ENCODE results near the gene SEC16B.

Gene SEC16B

GRCh38 chr1:177913762-177914540, 55.9 kb downstream of the SEC16B start:
- no peak for DNase-seq (ENCODE audit: low read depth in 2 of 2)

GRCh38 chr1:177912991-177913390, 56.9 kb downstream of the SEC16B start:
- DNase-seq (ENCODE audit: low read depth in 2 of 2) = no peak

- DNase-seq (ENCODE audit: low read depth in 2 of 2) = no peak
These were observed 60.4 kb downstream of the SEC16B start for GRCh38 chr1:177909416-177909815.

- DNase-seq (ENCODE audit: low read depth in 2 of 2) = no peak
These were observed 62.9 kb downstream of the SEC16B start for GRCh38 chr1:177907000-177907399.

DNA sequence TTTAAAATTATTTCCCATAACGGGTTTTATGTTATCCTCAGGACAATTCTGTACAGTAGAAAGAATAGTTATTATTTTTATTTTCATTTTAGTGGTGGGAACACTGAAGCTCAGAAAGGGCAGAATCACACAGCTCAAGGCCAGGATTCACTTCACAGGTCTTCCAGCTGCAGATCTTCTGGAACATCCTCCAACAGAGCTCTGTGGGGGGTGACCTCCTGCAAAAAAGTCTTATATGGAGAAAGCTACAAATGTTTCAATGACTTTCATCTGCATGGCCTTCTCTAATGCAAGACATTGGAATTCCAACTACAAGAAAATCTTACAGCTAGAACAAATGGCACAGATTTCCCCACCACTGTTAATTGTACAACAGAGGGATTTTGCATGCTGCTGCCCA, 64.2 kb downstream of the SEC16B start:
- no peak for DNase-seq (ENCODE audit: low read depth in 2 of 2)

DNA sequence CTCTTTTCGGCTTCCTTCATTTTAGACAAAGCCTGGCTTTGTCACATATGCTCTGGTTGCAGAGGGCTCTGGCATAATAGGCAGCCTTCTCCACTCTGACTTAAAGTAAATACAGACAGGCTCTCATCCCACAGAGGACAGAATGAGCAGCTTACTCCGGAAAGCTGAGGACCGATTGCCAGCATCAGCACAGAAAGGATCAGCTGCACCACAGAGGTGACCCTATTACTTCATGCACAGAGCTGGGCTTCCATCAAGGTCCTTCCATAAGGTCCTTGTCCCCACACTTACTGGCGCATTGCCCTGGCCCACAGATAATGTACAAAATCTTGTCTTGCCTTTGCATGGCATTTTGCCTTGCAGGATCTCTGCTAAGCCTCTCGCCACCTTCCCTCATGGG, 67.6 kb downstream of the SEC16B start:
- no peak for DNase-seq (ENCODE audit: low read depth in 2 of 2)

DNA sequence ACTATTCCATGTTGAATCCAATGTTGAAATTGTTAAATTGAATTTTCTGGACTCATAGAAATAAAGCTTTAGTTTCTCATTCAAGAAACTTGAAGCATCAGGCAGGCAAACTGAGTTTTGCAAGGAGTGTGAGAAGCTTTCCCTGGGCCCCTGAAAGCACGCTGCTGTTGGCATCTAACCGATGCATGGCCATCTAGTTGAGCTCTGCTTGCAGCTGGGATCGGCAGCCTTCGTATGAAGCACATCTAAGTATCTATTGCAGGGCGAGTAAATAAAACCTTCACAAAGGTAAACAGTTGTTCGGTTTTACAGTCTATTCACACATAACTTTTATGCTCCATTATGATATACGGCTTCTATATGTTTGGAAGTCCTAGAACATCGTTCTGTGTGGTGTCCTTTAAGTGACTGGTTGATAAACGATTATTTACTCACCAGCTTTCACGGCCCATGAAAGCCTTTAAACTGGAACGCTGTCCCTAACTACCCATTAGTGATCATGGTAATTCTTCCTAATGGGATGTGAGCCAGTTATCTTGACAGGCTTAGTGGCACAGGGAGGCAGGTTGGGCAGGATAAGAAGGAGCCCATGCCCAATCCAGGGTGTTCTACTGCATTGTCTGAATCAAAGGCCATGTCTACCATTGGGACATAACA, 71.7 kb downstream of the SEC16B start:
- DNase-seq (ENCODE audit: low read depth in 2 of 2) = no peak

DNA sequence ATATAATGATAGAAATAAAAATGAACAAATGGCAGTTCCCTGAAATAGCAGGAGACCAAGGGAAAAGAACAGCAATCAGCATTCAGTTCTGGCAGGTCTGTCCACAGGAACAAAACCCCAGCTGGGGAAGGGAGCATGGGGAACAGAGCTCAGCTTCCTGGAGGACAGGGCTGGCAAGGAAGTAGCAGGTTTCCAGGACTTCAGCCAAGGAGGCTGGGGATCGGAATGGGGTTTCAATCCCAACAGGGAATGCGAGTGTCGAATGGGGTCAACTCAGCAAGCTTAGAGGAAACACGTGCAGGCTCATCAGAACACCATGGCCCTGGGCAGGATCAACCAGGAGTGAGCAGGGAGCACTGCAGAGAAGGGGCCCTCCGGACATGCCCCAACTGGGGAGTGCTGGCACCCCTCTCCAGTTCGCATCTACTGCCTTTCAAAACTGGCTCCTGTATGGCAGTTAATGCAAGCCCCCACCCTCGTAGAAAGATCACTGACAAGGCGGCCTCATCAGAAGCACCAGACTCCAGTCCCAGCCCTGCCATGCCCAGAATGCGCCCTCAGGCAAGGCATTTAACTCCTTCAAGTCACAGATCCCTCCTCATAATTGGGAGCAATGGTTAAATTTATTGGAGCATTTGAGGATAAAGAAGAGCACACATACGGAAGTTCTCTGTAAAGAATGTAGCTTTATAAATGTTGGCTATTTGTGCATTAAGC, 72.4 kb downstream of the SEC16B start:
- no peak for DNase-seq (ENCODE audit: low read depth in 2 of 2)

All from stimulated activated CD8-positive, alpha-beta memory T cell treated with anti-CD3 and anti-CD28 coated beads, Interleukin-2, amount 100 ng/mL, for 1 hour (primary cell).